ENCODE measurements around the gene POLR1A. TPM values are rescaled to one million over a fixed set of nuclear protein-coding genes. Genes with fewer than 3 reads are reported as not detected.

Gene POLR1A
- polyA plus RNA-seq, 3 donors = 0.45 to 2.1 (median 1.6) TPM

GRCh38 chr2:85997017-85997970 lies 108.4 kb downstream of the POLR1A start:
- Mint-ChIP-seq H3K9me3 (peaks cover 0 to 2% (median 0%) of the 10 kb centered on the region in 7 donors), H3K4me1 (peaks cover 91% of the 10 kb centered on the region), H3K36me3 (peaks cover 3 to 10% of the 10 kb centered on the region in 2 donors), H3K27me3 (ENCODE audit: low read depth in 3 of 3) (peaks cover 0 to 3% (median 0%) of the 10 kb centered on the region in 3 donors), H3K27ac (peak overlapping the region; percentile 81 to 95 (median 91)), H3K4me3 (peak overlapping the region in 1 of 2 donors; percentile 42)
- Histone ChIP-seq H3K36me3 (replicated peaks in 1 of 2; ENCODE audit: control insufficient read depth in 1 of 2, insufficient read depth in 2 of 2, low read length in 2 of 2) (no peaks in the 10 kb centered on the region), H3K4me2 (replicated peaks; ENCODE audit: extremely low read depth, low read length, poor library complexity, severe bottlenecking) (peak overlapping the region; percentile 59), H4K20me1 (ENCODE audit: insufficient read depth, low read length) (no peaks in the 10 kb centered on the region), H3K9me3 (replicated peaks in 1 of 2; ENCODE audit: control insufficient read depth in 1 of 2, insufficient read depth in 1 of 2, low read length in 2 of 2) (no peaks in the 10 kb centered on the region), H2AFZ (ENCODE audit: insufficient read depth, low read depth, low read length, poor library complexity, severe bottlenecking) (peak overlapping the region; percentile 15), H3K9ac (ENCODE audit: insufficient read depth, low read length, poor library complexity, severe bottlenecking) (peak overlapping the region; percentile 22), H3K4me3 (replicated peaks in 1 of 3; ENCODE audit: low read depth in 2 of 3, low read length in 3 of 3) (peak overlapping the region in 1 of 3 experiments; percentile 52), H3K79me2 (ENCODE audit: insufficient read depth, low read length) (no peaks in the 10 kb centered on the region), H3K27me3 (ENCODE audit: control insufficient read depth in 2 of 2, insufficient read depth in 2 of 2, low read length in 2 of 2) (no peaks in the 10 kb centered on the region), H3K27ac (ENCODE audit: low read depth in 1 of 2, low read length in 2 of 2) (peak overlapping the region; percentile 88 to 94), H3K4me1 (ENCODE audit: control insufficient read depth in 1 of 2, insufficient read depth in 2 of 2, low read length in 2 of 2) (peaks cover 92 to 94% of the 10 kb centered on the region in 2 donors)
- no peak for TF ChIP-seq CTCF (IDR thresholded peaks at IDR 0.05)
- 93% methylated on average over 3 of the region's 7 CpGs for WGBS (ENCODE audit: insufficient coverage)
- intact Hi-C loops (cut with micrococcal nuclease) = loop anchor here in 1 of 2 donors (5.0 kb wide), 1 partner anchor 35 kb away; no protein-coding TSS in a partner anchor
- DNase-seq = no peak

- TF ChIP-seq CTCF (IDR thresholded peaks at IDR 0.05) = no peak
- Histone ChIP-seq H3K9ac (ENCODE audit: insufficient read depth, low read length, poor library complexity, severe bottlenecking) (peak overlapping the region; percentile 22), H4K20me1 (ENCODE audit: insufficient read depth, low read length) (no peaks in the 10 kb centered on the region), H3K36me3 (replicated peaks in 1 of 2; ENCODE audit: control insufficient read depth in 1 of 2, insufficient read depth in 2 of 2, low read length in 2 of 2) (no peaks in the 10 kb centered on the region), H3K79me2 (ENCODE audit: insufficient read depth, low read length) (no peaks in the 10 kb centered on the region), H2AFZ (ENCODE audit: insufficient read depth, low read depth, low read length, poor library complexity, severe bottlenecking) (peak overlapping the region; percentile 24), H3K9me3 (replicated peaks in 1 of 2; ENCODE audit: control insufficient read depth in 1 of 2, insufficient read depth in 1 of 2, low read length in 2 of 2) (no peaks in the 10 kb centered on the region), H3K27ac (ENCODE audit: low read depth in 1 of 2, low read length in 2 of 2) (peak overlapping the region; percentile 88 to 94), H3K4me3 (replicated peaks in 1 of 3; ENCODE audit: low read depth in 2 of 3, low read length in 3 of 3) (peak overlapping the region in 1 of 3 experiments; percentile 52), H3K27me3 (ENCODE audit: control insufficient read depth in 2 of 2, insufficient read depth in 2 of 2, low read length in 2 of 2) (no peaks in the 10 kb centered on the region), H3K4me1 (ENCODE audit: control insufficient read depth in 1 of 2, insufficient read depth in 2 of 2, low read length in 2 of 2) (peaks cover 92 to 95% of the 10 kb centered on the region in 2 donors), H3K4me2 (replicated peaks; ENCODE audit: extremely low read depth, low read length, poor library complexity, severe bottlenecking) (peak overlapping the region; percentile 24)
- DNase-seq = no peak
- H3K4me3 Mint-ChIP-seq = peak overlapping the region in 1 of 2 donors; percentile 42
- peaks cover 92% of the 10 kb centered on the region for H3K4me1 Mint-ChIP-seq
- H3K9me3 Mint-ChIP-seq = peaks cover 0 to 2% (median 0%) of the 10 kb centered on the region in 7 donors
- WGBS (ENCODE audit: insufficient coverage) = no CpG with 5 or more reads among the region's 2 CpGs
- peaks cover 3 to 10% of the 10 kb centered on the region in 2 donors for H3K36me3 Mint-ChIP-seq
- intact Hi-C loops (cut with micrococcal nuclease) = loop anchor here in 1 of 2 donors (5.0 kb wide), 1 partner anchor 36 kb away; no protein-coding TSS in a partner anchor
- peaks cover 0 to 3% (median 0%) of the 10 kb centered on the region in 3 donors for H3K27me3 Mint-ChIP-seq (ENCODE audit: low read depth in 3 of 3)
- H3K27ac Mint-ChIP-seq = peak overlapping the region; percentile 81 to 95 (median 91)
Observed at GRCh38 chr2:85996591-85996990, 109.1 kb downstream of the POLR1A start.
